ENCODE measurements around the gene CDT1.

Gene CDT1

GRCh38 chr16:88840600-88841215, 37.1 kb downstream of the CDT1 start:
- no peak for DNase-seq

GRCh38 chr16:88841521-88842307, 38.1 kb downstream of the CDT1 start:
- DNase-seq = no peak

- DNase-seq = no peak
Measured at GRCh38 chr16:88842308-88842756, 38.7 kb downstream of the CDT1 start.

GRCh38 chr16:88842806-88843205, 39.2 kb downstream of the CDT1 start:
- DNase-seq = no peak

- DNase-seq = no peak
Measured at GRCh38 chr16:88843256-88843655, 39.7 kb downstream of the CDT1 start.

- no peak for DNase-seq
Measured at GRCh38 chr16:88844419-88845036, 40.9 kb downstream of the CDT1 start.

GRCh38 chr16:88846088-88846487, 42.5 kb downstream of the CDT1 start:
- DNase-seq = no peak

- no peak for DNase-seq
Measured at GRCh38 chr16:88847654-88848053, 44.1 kb downstream of the CDT1 start.

GRCh38 chr16:88848557-88848956, 45.0 kb downstream of the CDT1 start:
- DNase-seq = no peak

GRCh38 chr16:88850531-88851199, 47.1 kb downstream of the CDT1 start:
- DNase-seq = no peak

GRCh38 chr16:88851616-88852015, 48.0 kb downstream of the CDT1 start:
- DNase-seq = no peak

GRCh38 chr16:88853325-88853941, 49.8 kb downstream of the CDT1 start:
- DNase-seq = no peak

GRCh38 chr16:88854306-88855111, 50.9 kb downstream of the CDT1 start:
- DNase-seq = no peak

GRCh38 chr16:88855176-88855575, 51.6 kb downstream of the CDT1 start:
- no peak for DNase-seq

GRCh38 chr16:88855736-88856121, 52.1 kb downstream of the CDT1 start:
- no peak for DNase-seq

GRCh38 chr16:88856122-88856827, 52.7 kb downstream of the CDT1 start:
- DNase-seq = no peak

GRCh38 chr16:88856828-88857727, 53.5 kb downstream of the CDT1 start, which contains the start of the genes GALNS and TRAPPC2L:
TSS of gene GALNS (minus strand) at chr16:88856947. CDS start at chr16:88856877, 70 bp downstream.
TSS of gene TRAPPC2L (plus strand) at chr16:88857127. CDS start at chr16:88857151, 24 bp downstream.
- peak; percentile 78 for DNase-seq

- DNase-seq = peak; percentile 69
Measured at GRCh38 chr16:88857728-88858339, 54.2 kb downstream of the CDT1 start.
